SH-SY5Y (cell line): ENCODE data around the gene ITPRIP.

Experiments used
- GATA2 ChIP-seq: IDR thresholded peaks from 2 replicates; pipeline ENCODE4 v1.6.1; 2011; ENCODE audit warnings: mild to moderate bottlenecking, low read depth, low read length
- GATA3 ChIP-seq: IDR thresholded peaks from 2 replicates; pipeline ENCODE4 v1.6.1; 2011; ENCODE audit warnings: low read depth, mild to moderate bottlenecking, low read length, moderate library complexity

DNA sequence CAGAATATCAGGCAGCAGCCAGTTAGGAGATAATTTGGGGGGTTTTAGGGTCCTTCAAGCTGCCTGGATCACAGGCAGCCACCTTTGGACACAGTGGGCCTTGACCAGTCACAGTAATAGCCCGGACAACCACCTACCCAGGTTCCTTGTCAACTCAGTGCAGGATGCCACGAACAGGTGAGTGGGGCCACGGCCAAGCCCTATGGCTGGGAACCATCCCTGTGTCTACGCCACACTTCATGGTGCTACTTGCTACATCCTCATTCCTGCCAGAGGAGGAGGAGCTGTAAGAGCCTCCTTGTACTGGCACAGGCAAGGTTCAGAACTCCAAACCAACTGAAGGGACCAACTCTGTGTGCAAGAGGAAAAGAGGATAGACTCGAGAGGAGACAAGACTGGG is 19.9 kb downstream of the ITPRIP start:
- TF ChIP-seq GATA3, result no peak
- no peak for TF ChIP-seq GATA2
